Liver (tissue), 3 donors: ENCODE measurements around the gene CPSF3.

ENCODE experiments used
- ATF3 ChIP-seq: IDR thresholded peaks from 2 replicates; pipeline ENCODE4 v1.6.1; 2016; ENCODE audit warnings: antibody characterized with exemption
- EGR1 ChIP-seq, 2 donors: IDR thresholded peaks; 2 replicates each; pipeline ENCODE4 v1.6.1; 2016 to 2018; ENCODE audit warnings: antibody characterized with exemption in 2 of 2, low read depth in 2 of 2
- JUND ChIP-seq, 2 donors: IDR thresholded peaks; 2 replicates each; pipeline ENCODE4 v1.6.1; 2016; ENCODE audit warnings: antibody characterized with exemption in 2 of 2
- MAX ChIP-seq: IDR thresholded peaks from 2 replicates; pipeline ENCODE4 v1.6.1; 2016; ENCODE audit warnings: antibody characterized with exemption
- REST ChIP-seq: IDR thresholded peaks from 2 replicates; pipeline ENCODE4 v1.6.1; 2016; ENCODE audit warnings: antibody characterized with exemption, mild to moderate bottlenecking
- RXRA ChIP-seq, 2 donors: IDR thresholded peaks; 2 replicates each; pipeline ENCODE4 v1.6.1; 2017 to 2018; ENCODE audit warnings: antibody characterized with exemption in 2 of 2, mild to moderate bottlenecking in 1 of 2
- YY1 ChIP-seq: IDR thresholded peaks from 2 replicates; pipeline ENCODE4 v1.6.1; 2016; ENCODE audit warnings: antibody characterized with exemption, mild to moderate bottlenecking
- TF ChIP-seq, protein P1 (sequence below): fragments of 150-350 bp; IDR thresholded peaks from 2 replicates; pipeline ENCODE4 v1.5.1; 2017; ENCODE audit warnings: improper control_type of control experiment, low read depth, low read length; ENCODE audit not compliant: missing input control
- donor health status: healthy.
- donor health status: healthy.

GRCh38 chr2:9415516-9416169, 7.8 kb upstream of the CPSF3 start:
- TF ChIP-seq, protein P1, sequence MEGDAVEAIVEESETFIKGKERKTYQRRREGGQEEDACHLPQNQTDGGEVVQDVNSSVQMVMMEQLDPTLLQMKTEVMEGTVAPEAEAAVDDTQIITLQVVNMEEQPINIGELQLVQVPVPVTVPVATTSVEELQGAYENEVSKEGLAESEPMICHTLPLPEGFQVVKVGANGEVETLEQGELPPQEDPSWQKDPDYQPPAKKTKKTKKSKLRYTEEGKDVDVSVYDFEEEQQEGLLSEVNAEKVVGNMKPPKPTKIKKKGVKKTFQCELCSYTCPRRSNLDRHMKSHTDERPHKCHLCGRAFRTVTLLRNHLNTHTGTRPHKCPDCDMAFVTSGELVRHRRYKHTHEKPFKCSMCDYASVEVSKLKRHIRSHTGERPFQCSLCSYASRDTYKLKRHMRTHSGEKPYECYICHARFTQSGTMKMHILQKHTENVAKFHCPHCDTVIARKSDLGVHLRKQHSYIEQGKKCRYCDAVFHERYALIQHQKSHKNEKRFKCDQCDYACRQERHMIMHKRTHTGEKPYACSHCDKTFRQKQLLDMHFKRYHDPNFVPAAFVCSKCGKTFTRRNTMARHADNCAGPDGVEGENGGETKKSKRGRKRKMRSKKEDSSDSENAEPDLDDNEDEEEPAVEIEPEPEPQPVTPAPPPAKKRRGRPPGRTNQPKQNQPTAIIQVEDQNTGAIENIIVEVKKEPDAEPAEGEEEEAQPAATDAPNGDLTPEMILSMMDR, result no peak
- TF ChIP-seq MAX, result no peak
- no peak for TF ChIP-seq YY1
- TF ChIP-seq EGR1 (IDR thresholded peaks at IDR 0.05; ENCODE audit: low read depth in 2 of 2), result no peak
- no peak for TF ChIP-seq REST
- TF ChIP-seq JUND (IDR thresholded peaks at IDR 0.05), result no peak
- no peak for TF ChIP-seq RXRA (IDR thresholded peaks at IDR 0.05)
- no peak for TF ChIP-seq ATF3
